22Rv1 (cell line): ENCODE data around the gene PITX3.

Experiments used
- ZFX ChIP-seq: fragments of 450-650 bp; IDR thresholded peaks from 2 replicates; pipeline ENCODE4 v1.6.1; 2017; ENCODE audit warnings: antibody characterized with exemption, borderline replicate concordance
- TF ChIP-seq, protein P1 (sequence below): fragments of 450-650 bp; IDR thresholded peaks from 2 replicates; pipeline ENCODE4 v1.5.1; 2017; ENCODE audit warnings: mild to moderate bottlenecking

DNA sequence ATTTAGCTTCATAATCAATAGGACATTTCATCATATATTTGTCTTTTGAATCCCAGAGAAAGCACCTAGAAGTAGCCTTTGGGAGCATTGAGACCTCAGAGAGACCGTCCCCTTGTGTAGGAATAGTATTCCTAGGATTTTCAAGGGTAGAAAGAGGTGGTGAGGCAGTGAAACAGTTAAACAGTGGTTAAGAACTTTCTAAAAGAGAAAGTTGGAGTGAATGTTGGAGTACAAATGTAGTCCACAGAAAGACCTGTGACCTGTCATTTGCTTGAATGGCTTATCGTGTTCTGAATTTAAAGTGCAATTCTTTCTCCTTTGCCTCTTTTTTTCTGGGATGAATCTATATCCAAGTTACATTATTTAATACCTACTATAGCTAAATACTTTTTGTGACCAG is 34.0 kb upstream of the PITX3 start:
- TF ChIP-seq, protein P1, sequence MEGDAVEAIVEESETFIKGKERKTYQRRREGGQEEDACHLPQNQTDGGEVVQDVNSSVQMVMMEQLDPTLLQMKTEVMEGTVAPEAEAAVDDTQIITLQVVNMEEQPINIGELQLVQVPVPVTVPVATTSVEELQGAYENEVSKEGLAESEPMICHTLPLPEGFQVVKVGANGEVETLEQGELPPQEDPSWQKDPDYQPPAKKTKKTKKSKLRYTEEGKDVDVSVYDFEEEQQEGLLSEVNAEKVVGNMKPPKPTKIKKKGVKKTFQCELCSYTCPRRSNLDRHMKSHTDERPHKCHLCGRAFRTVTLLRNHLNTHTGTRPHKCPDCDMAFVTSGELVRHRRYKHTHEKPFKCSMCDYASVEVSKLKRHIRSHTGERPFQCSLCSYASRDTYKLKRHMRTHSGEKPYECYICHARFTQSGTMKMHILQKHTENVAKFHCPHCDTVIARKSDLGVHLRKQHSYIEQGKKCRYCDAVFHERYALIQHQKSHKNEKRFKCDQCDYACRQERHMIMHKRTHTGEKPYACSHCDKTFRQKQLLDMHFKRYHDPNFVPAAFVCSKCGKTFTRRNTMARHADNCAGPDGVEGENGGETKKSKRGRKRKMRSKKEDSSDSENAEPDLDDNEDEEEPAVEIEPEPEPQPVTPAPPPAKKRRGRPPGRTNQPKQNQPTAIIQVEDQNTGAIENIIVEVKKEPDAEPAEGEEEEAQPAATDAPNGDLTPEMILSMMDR = no peak
- TF ChIP-seq ZFX = no peak
